WI38 (cell line): ENCODE results near the gene KL.

ENCODE experiments used
- H3K4me3 ChIP-seq: 2 replicates; pipeline ENCODE4 v1.5.1; 2011; ENCODE audit warnings: low read depth, mild to moderate bottlenecking, control low read depth, low read length
- TF ChIP-seq, protein P1 (sequence below): IDR thresholded peaks from 2 replicates; pipeline ENCODE4 v1.5.1; 2012; ENCODE audit warnings: low read depth, mild to moderate bottlenecking, control low read depth, low read length

KL gene

DNA sequence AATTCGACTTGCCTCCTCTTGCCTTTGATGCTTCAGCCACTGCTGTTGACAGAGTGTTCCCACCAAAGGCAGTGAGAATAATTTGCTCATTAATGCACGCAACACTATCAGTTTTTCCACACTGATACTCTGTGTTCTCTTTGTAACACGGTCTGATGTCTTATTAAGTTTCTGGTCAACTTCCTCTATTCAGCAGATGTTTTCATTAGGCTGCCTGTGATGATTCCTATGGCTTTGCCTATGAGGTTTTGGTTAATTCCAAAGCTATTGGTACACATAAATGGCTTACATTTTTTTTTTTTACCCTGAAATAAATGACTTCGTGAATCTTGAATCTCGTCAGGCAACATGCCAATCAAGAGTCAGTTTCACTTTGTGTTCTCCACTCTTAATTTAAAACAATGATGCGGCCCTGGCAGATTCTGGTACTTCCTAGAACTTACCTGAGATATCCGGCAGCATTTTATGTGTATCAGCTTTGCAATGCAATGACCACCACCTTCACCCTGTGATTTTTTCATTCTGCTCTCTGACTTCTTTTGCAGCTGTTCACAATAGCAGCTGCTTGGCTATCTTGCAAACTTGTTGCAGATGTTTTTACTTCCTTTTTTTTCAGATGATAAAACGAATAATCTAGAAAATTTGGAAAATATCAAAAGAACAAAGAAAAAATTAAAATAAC is 27.5 kb upstream of the KL start:
- H3K4me3 ChIP-seq, result no peak overlapping the region
- TF ChIP-seq, protein P1, sequence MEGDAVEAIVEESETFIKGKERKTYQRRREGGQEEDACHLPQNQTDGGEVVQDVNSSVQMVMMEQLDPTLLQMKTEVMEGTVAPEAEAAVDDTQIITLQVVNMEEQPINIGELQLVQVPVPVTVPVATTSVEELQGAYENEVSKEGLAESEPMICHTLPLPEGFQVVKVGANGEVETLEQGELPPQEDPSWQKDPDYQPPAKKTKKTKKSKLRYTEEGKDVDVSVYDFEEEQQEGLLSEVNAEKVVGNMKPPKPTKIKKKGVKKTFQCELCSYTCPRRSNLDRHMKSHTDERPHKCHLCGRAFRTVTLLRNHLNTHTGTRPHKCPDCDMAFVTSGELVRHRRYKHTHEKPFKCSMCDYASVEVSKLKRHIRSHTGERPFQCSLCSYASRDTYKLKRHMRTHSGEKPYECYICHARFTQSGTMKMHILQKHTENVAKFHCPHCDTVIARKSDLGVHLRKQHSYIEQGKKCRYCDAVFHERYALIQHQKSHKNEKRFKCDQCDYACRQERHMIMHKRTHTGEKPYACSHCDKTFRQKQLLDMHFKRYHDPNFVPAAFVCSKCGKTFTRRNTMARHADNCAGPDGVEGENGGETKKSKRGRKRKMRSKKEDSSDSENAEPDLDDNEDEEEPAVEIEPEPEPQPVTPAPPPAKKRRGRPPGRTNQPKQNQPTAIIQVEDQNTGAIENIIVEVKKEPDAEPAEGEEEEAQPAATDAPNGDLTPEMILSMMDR, result no peak

DNA sequence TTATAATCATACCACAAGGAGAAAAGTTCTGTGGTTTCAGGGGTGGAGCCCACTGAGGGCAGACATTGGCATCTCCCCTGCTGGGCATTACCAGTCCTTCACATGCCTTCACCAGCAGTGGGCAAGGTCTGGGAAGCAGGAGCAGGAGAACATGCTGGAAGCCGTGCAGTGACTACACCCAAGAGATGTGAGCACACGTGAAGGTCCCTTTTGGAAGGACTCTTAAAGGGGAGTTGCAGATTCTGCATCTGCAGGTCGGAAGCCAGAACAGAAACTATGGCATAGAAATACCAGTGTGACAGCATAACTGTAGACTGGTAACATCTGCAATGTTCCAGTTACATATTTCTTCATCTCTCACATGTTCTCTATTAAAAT is 26.9 kb upstream of the KL start:
- no peak overlapping the region for H3K4me3 ChIP-seq

DNA sequence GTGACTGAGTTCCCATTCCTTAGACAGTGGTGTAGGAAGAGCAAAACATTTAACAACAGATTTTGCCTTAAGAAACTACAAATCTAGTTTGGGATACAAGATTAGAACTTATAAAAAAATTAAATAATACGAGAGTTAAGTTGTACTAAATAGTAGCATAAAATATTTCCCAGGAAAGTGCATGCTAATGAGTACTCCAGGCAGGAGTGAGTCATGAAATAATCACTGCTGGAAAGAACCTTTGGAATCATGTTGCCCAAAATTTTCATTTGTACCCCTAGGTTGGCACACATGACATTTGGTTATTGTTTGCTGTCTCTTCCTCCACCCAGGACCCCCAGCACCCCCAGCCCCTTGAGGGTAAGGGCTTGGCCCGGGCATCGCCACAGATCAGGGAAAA is 26.3 kb upstream of the KL start:
- H3K4me3 ChIP-seq, result no peak overlapping the region

More for the DNA sequence above, 26.9 kb upstream of the KL start:
- TF ChIP-seq, protein P1, result no peak

DNA sequence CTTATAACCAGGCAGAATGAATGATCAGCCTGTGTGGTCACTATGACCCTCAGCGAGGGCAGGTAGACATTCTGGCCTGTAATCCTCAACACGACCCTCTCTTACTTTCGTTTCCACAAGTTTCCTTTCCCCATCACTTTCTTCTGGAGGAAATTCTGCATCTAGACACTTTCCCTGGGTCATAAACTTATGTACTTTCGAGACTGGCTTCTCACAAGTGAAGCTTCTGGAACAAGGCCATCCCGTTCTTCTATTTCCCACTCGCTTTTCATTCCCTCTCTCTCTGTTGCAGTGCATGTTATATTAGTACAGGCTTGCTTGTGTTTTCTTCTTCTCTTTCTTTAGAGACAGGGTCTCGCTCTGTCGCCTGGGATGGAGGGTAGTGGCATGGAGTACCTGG is 23.1 kb upstream of the KL start:
- no peak overlapping the region for H3K4me3 ChIP-seq
- TF ChIP-seq, protein P1, result no peak

More for the DNA sequence above, 26.3 kb upstream of the KL start:
- TF ChIP-seq, protein P1, result no peak

DNA sequence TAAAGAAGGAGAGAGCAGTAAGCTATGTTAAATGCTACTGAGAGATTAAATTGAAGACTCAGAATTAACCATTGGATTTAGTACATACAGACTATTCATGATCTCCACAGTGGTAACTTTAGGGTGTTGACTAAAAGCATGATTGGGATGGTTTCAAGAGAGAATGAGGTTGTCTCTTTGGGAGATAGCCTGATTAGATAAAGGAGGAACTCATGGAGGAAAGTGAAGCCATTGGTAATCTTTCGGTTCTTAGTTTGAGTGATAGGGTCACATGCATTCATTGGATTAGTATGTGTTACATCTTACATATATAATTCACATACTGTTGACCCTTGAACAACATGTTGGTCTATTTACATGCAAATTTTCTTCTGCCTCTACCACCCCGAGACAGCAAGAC is 18.8 kb upstream of the KL start:
- TF ChIP-seq, protein P1, result no peak
- H3K4me3 ChIP-seq, result no peak overlapping the region

DNA sequence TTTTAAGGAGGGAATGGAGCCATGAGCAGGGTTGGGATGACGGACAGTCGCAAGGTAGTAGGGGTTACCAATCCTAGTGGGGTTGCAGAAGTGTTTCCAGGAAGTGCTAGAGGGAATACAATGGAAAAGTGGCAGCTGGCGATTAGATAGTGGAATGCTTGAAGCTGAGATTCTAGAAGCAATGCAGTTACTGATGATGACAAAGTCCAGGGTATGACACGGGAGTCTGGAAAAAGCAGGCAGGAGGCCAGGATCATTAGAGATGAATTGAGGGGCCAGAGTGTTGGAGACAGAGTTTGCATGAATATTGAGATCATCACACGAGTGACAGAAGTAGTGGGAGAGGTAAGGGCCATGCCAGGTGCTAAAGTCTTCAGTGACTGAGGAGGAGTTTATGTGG is 17.3 kb upstream of the KL start:
- TF ChIP-seq, protein P1, result no peak
- no peak overlapping the region for H3K4me3 ChIP-seq

DNA sequence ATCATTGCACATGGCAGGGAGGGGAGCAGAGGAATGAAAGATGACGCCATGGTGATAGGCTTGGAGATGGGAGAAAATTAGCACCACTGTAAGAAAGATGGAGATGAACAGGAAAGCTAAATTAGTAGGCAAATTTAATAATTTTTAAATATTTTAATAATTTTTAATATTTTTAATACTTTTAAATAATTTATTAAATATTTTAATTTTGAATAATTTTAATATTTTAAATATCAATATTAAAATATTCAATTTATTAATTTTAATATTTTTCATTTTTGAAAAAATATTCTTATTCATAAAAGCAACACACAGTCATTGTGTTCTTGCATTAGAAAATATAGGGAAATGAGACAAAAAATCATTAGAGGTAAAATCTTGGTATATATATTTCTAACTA is 15.9 kb upstream of the KL start:
- H3K4me3 ChIP-seq, result no peak overlapping the region
- TF ChIP-seq, protein P1, result no peak
